Gastrocnemius medialis (tissue), 4 donors: Measurements from ENCODE around the gene EIF2AK2. TPM values are rescaled to one million over a fixed set of nuclear protein-coding genes. Genes with fewer than 3 reads are reported as not detected.
"Not testable (repeated sequence)": the region's sequence is repeated elsewhere in the genome, so short reads cannot be mapped to it uniquely, and the experiment has no call there.

Source experiments
- ATAC-seq, 2 donors: fragments of 150-250 bp; one replicate each; pipeline ENCODE4 v1.9.1; 2016
- DNase-seq, 2 donors: peaks; one replicate each; pipeline ENCODE4 v3.0.0-alpha.2; 2019
- H3K27ac ChIP-seq, 4 donors: fragments of 200-600 bp; sonication (generic); 1 replicate in 1 of 4; 2 replicates in 3 of 4; pipeline ENCODE4 v1.5.1; 2016 to 2018; ENCODE audit warnings: mild to moderate bottlenecking in 2 of 4, moderate library complexity in 1 of 4
- H3K27me3 ChIP-seq, 3 donors: fragments of 200-600 bp; sonication (generic) in 2 of 3; 1 replicate in 1 of 3; 2 replicates in 2 of 3; pipeline versions ENCODE4 v1.5.1 to v1.6.0; 2016 to 2019; ENCODE audit warnings: mild to moderate bottlenecking in 1 of 3, moderate library complexity in 1 of 3
- H3K36me3 ChIP-seq, 2 donors: fragments of 200-600 bp; sonication (generic) in 1 of 2; one replicate each; pipeline ENCODE4 v1.5.1; 2017 to 2018
- H3K4me1 ChIP-seq, 2 donors: fragments of 200-600 bp; sonication (generic) in 1 of 2; one replicate each; pipeline ENCODE4 v1.5.1; 2016 to 2017; ENCODE audit warnings: mild to moderate bottlenecking in 2 of 2
- H3K4me3 ChIP-seq, 4 donors: fragments of 200-600 bp; sonication (generic) in 3 of 4; 1 replicate in 1 of 4; 2 replicates in 3 of 4; pipeline ENCODE4 v1.5.1; 2016 to 2019; ENCODE audit warnings: mild to moderate bottlenecking in 2 of 4
- H3K9me3 ChIP-seq, 3 donors: fragments of 200-600 bp; sonication (generic) in 2 of 3; 1 replicate in 1 of 3; 2 replicates in 2 of 3; pipeline ENCODE4 v1.5.1; 2016 to 2019
- POLR2A ChIP-seq, 2 donors: fragments of 450-650 bp; IDR thresholded peaks; one replicate each; pipeline ENCODE4 v1.6.1; 2017; ENCODE audit warnings: antibody characterized with exemption in 2 of 2, mild to moderate bottlenecking in 2 of 2, moderate library complexity in 2 of 2
- in situ Hi-C, 4 donors: fragments of 200-750 bp; cut with MboI; loops; one replicate each; pipeline versions ENCODE4 v1.15.0 to v1.8.0; 2017; ENCODE audit warnings: low sequenced_read_pairs in 4 of 4
- intact Hi-C: fragments of 100-400 bp; cut with DNase I; formaldehyde crosslinking; loops from one replicate; pipeline ENCODE4 v1.15.1; 2023; ENCODE audit warnings: low total_unique reads
- total RNA-seq, 4 donors: library from RNA; depleted of rRNA; stranded (reverse); fragments of >200 nt; gene quantifications; one replicate each; pipeline versions ENCODE4 v1.1.0 to v1.2.3, GENCODE V29; 2016
- TF ChIP-seq, protein P1 (sequence below), 5 experiments: fragments of 450-650 bp in 3 of 5; fragments of 200-600 bp in 2 of 5; sonication (generic) in 2 of 5; IDR thresholded peaks in 4 of 5; conservative IDR thresholded peaks in 1 of 5; 1 replicate in 4 of 5; 2 replicates in 1 of 5; pipeline ENCODE4 v1.5.1; 2016 to 2019; ENCODE audit warnings: antibody characterized with exemption in 5 of 5, mild to moderate bottlenecking in 3 of 5, moderate library complexity in 3 of 5

The EIF2AK2 gene
- 10 to 100 TPM in 1 of 4 donors, 1 to 10 TPM in 3; 3.9 to 11.0 (median 6.9) TPM for total RNA-seq

DNA sequence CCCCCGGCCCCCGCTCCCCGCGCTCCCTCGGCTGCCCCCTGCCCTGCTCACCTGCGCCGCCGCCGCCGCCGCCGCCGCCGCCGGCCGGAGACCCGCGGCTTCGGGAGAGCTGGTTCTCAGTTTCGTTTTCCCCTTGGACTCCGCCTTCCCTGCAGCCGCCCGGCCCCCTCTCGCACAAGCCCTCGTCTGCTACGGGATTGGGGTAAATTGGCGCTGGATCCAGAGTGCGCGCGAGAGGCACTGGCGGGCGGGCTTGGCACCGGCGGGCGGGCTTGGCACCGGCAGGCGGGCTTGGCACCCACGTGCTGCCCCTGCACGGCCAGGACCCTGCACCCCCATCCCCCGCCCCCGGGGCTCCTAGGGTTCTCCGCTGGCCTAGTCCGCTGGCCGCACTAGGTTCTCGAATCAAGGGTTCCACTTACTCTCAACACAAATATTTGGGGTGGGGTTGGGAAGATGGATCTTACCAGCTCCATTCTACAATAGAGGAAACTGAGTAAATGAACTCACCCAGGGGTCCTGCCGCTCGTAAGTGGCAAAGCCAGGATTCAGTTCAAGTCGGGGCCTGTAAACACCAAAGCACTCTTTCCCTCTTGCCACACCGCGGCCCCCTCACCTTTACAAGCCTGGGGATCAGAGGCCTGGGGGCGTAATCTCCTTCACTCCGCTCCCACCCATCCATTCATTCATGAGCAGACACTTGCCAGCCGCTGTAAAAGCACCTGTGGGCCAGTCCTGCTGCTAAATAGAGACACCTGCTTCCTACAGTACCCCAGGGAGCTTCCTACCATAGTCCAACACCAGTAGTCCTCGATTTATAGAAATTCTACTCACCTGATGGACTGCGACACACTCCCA is at the start of gene EIF2AK2:
Gene EIF2AK2, minus strand, starts transcription at position 124 of the 858 bp plus-strand sequence. CDS start 9,174 bp downstream, outside the sequence.
- Histone ChIP-seq H3K36me3 (no peaks in the 10 kb centered on the region), H3K27ac (peak within 1 kb of the TSS; percentile 66 to 84 (median 78)), H3K27me3 (no peaks in the 10 kb centered on the region), H3K4me3 (peak within 1 kb of the TSS; percentile 68 to 85 (median 76)), H3K9me3 (no peaks in the 10 kb centered on the region), H3K4me1 (peaks cover 10% of the 10 kb centered on the region in 2 donors)
- intact Hi-C loops (no loop called here), in situ Hi-C loops (loop anchor here in 2 of 4 donors (25.0 kb wide), 1 partner anchor 730 kb away; no protein-coding TSS in a partner anchor)
- ATAC-seq (peak; percentile 79 to 85), DNase-seq (peak; percentile 59 to 66)
- TF ChIP-seq, protein P1, sequence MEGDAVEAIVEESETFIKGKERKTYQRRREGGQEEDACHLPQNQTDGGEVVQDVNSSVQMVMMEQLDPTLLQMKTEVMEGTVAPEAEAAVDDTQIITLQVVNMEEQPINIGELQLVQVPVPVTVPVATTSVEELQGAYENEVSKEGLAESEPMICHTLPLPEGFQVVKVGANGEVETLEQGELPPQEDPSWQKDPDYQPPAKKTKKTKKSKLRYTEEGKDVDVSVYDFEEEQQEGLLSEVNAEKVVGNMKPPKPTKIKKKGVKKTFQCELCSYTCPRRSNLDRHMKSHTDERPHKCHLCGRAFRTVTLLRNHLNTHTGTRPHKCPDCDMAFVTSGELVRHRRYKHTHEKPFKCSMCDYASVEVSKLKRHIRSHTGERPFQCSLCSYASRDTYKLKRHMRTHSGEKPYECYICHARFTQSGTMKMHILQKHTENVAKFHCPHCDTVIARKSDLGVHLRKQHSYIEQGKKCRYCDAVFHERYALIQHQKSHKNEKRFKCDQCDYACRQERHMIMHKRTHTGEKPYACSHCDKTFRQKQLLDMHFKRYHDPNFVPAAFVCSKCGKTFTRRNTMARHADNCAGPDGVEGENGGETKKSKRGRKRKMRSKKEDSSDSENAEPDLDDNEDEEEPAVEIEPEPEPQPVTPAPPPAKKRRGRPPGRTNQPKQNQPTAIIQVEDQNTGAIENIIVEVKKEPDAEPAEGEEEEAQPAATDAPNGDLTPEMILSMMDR (IDR thresholded peaks at IDR 0.05 in 4 of 5, conservative IDR thresholded peaks at IDR 0.05 in 1 of 5): no peak
- TF ChIP-seq POLR2A (IDR thresholded peaks at IDR 0.05): peak in 1 of 2 donors; percentile 29

DNA sequence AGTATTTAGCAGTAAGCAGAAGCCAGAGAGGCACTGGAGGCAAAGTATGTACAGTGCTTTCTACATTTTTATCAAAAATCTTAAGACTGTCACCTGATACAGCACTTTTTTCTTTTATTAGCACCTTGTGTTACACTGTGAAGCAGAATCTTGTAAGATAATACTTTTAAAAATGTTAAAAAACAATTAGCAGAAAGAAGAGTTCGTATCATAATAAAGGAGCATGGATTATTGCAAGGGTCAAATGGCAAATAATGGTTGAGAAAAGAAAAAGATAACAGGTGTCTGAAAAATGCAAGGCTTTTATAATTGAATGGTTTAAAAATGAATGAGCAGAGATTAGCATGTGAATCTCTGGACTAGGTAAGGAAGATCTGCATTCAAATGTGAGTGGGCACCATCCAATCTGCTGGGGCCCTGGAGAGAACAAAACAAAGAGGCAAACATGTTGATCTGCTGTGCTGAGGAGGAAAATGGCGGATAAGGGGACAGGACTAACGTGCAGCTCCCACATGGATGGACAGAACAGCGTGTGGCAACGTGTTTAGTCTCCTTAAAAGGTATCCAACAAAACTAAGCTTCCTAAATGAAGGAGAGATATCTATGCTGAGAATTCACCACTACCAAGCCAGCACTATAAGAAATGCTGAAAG is 49.0 kb upstream of the EIF2AK2 start:
- in situ Hi-C loops (no loop called here), intact Hi-C loops (no loop called here)
- ATAC-seq (no peak), DNase-seq (no peak)
- peaks cover 7 to 92% of the 10 kb centered on the region in 2 donors for H3K36me3 ChIP-seq
- no peak overlapping the region for H3K27ac ChIP-seq
- no peaks in the 10 kb centered on the region for H3K4me1 ChIP-seq
- H3K9me3 ChIP-seq: no peaks in the 10 kb centered on the region
- no peak overlapping the region for H3K4me3 ChIP-seq
- no peaks in the 10 kb centered on the region for H3K27me3 ChIP-seq
- no peak for TF ChIP-seq POLR2A (IDR thresholded peaks at IDR 0.05)
- TF ChIP-seq, protein P1 (IDR thresholded peaks at IDR 0.05 in 4 of 5, conservative IDR thresholded peaks at IDR 0.05 in 1 of 5): no peak

DNA sequence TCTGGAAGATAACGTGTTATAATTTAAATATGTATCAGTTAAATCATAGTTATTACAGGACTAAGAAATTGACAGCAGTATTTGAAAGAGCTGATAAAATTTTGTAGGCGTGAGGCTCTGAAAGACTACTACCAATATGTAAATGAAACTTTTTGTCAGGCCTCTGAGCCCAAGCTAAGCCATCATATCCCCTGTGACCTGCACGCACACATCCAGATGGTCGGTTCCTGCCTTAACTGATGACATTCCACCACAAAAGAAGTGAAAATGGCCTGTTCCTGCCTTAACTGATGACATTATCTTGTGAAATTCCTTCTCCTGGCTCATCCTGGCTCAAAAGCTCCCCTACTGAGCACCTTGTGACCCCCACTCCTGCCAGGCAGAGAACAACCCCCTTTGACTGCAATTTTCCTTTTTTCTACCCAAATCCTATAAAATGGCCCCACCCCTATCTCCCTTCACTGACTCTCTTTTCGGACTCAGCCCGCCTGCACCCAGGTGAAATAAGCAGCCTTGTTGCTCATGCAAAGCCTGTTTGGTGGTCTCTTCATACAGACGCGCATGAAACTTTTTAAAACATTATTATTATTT is 48.4 kb upstream of the EIF2AK2 start:
- H3K4me1 ChIP-seq, DNase-seq, H3K9me3 ChIP-seq, intact Hi-C loops, H3K27me3 ChIP-seq, in situ Hi-C loops, H3K27ac ChIP-seq, ATAC-seq, H3K4me3 ChIP-seq: not testable (repeated sequence)
- H3K36me3 ChIP-seq: peaks cover 7 to 92% of the 10 kb centered on the region in 2 donors

DNA sequence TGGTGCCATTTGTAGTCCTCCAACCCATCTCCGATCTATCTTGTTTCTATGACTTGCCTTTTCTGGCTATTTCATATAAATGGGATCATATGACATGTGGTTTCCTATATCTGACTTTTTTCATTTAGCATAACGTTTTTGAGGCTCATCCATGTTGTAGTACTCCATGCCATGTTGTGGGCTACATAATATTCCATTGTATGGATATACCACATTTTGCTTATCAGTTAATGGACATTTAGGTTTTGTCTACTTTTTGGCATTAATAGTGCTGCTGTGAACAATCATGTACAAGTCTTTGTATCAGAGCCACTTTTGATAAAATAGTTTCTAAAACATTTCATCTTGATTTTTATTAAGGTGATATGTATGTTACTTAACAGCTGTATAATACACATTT is 46.9 kb upstream of the EIF2AK2 start:
- TF ChIP-seq, protein P1 (IDR thresholded peaks at IDR 0.05 in 4 of 5, conservative IDR thresholded peaks at IDR 0.05 in 1 of 5): no peak
- no peak for TF ChIP-seq POLR2A (IDR thresholded peaks at IDR 0.05)
- DNase-seq: no peak
- ATAC-seq: no peak
- Histone ChIP-seq H3K4me1 (peaks cover 0 to 1% of the 10 kb centered on the region in 2 donors), H3K36me3 (peaks cover 7 to 84% of the 10 kb centered on the region in 2 donors), H3K27ac (no peak overlapping the region), H3K27me3 (no peaks in the 10 kb centered on the region), H3K4me3 (no peak overlapping the region), H3K9me3 (no peaks in the 10 kb centered on the region)
- in situ Hi-C loops (no loop called here), intact Hi-C loops (no loop called here)

DNA sequence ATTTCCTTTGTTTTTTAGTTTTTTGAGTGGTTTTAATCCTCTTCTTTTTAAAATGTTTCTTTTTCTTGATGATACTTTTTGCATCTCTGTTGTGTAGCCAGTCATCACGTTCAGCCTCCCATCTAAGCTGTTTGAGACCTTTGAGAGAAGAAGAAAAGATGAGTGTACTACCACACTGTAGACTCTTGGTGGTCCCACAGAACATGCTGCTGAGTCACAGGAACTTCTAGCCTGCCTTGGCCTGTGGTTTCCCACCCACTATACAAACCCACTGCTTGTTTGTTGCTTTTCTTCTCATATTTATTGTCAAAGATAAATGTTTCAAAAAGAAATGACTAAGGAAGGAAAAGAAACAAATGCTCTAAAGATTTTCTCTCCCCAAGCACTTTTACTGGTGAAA is 45.0 kb upstream of the EIF2AK2 start:
- peaks cover 11 to 12% of the 10 kb centered on the region in 2 donors for H3K4me1 ChIP-seq
- intact Hi-C loops: no loop called here
- H3K9me3 ChIP-seq: no peaks in the 10 kb centered on the region
- TF ChIP-seq, protein P1 (IDR thresholded peaks at IDR 0.05 in 4 of 5, conservative IDR thresholded peaks at IDR 0.05 in 1 of 5): no peak
- no peak for TF ChIP-seq POLR2A (IDR thresholded peaks at IDR 0.05)
- H3K4me3 ChIP-seq: no peak overlapping the region
- DNase-seq: no peak
- H3K27me3 ChIP-seq: no peaks in the 10 kb centered on the region
- peaks cover 7 to 71% of the 10 kb centered on the region in 2 donors for H3K36me3 ChIP-seq
- no peak overlapping the region for H3K27ac ChIP-seq
- ATAC-seq: no peak
- in situ Hi-C loops: no loop called here
